HG02981 (cell line): Measurements from ENCODE around the gene LSM8.
"Not testable (repeated sequence)": the region's sequence is repeated elsewhere in the genome, so short reads cannot be mapped to it uniquely, and the experiment has no call there.

Experiments
- ATAC-seq: cut with Tn5 transposase; IDR thresholded peaks from one replicate; pipeline ENCODE4 v1.9.1; 2021; ENCODE audit warnings: mild to moderate bottlenecking, moderate library complexity; ENCODE audit not compliant: unreplicated experiment

LSM8 gene

GRCh38 chr7:118202061-118202460, 18.1 kb downstream of the LSM8 start:
- no peak for ATAC-seq

GRCh38 chr7:118214051-118214832, 30.3 kb downstream of the LSM8 start:
- ATAC-seq, result peak; percentile 93

- ATAC-seq, result peak; percentile 6
Measured at GRCh38 chr7:118214833-118215182, 30.8 kb downstream of the LSM8 start.

- ATAC-seq, result no peak
Measured at GRCh38 chr7:118217210-118217619, 33.3 kb downstream of the LSM8 start.

- ATAC-seq, result no peak
Measured at GRCh38 chr7:118218413-118219156, 34.6 kb downstream of the LSM8 start.

- ATAC-seq, result no peak
Measured at GRCh38 chr7:118219157-118219512, 35.2 kb downstream of the LSM8 start.

GRCh38 chr7:118220583-118220982, 36.6 kb downstream of the LSM8 start:
- ATAC-seq, result no peak

- no peak for ATAC-seq
Measured at GRCh38 chr7:118222591-118222990, 38.6 kb downstream of the LSM8 start.

- ATAC-seq, result no peak
Measured at GRCh38 chr7:118224521-118224920, 40.6 kb downstream of the LSM8 start, which contains the start of gene ANKRD7. Gene ANKRD7, plus strand, starts transcription at chr7:118224704. Its CDS starts 127 bp downstream, at chr7:118224831.

- ATAC-seq, result no peak
Measured at GRCh38 chr7:118232837-118233236, 48.9 kb downstream of the LSM8 start.

- no peak for ATAC-seq
Measured at GRCh38 chr7:118233799-118234198, 49.8 kb downstream of the LSM8 start.

GRCh38 chr7:118239014-118239413, 55.0 kb downstream of the LSM8 start:
- no peak for ATAC-seq

GRCh38 chr7:118240320-118240719, 56.4 kb downstream of the LSM8 start:
- ATAC-seq, result not testable (repeated sequence)
